NCI-H2227 treated with DMSO at 0.1 percent for 48 hours (cell line): ENCODE measurements around the gene ROPN1B.

Experiments
- DNase-seq: peaks from one replicate; lab custom pipeline; 2025; lab: John Stamatoyannopoulos, UW

ROPN1B gene

DNA sequence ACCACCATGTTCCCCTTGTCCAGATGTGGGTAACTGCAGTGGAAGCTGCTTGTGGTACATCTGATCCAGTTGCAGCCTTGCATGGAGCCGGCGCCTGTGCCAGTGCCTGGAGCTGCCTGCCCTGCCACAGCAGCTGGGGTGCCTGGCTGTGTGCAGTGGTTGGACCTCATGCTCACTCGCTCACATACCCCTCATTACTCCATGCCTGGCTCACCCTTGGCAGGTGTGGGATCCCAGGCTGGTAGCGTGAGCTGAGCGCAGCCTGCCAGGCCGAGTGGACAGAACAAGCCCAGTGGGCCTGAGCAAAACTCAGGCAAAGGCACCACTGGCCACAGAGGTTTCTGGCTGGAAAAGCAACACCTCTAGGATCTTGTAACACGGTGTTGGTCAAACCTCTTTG is 35.7 kb downstream of the ROPN1B start:
- no peak for DNase-seq

DNA sequence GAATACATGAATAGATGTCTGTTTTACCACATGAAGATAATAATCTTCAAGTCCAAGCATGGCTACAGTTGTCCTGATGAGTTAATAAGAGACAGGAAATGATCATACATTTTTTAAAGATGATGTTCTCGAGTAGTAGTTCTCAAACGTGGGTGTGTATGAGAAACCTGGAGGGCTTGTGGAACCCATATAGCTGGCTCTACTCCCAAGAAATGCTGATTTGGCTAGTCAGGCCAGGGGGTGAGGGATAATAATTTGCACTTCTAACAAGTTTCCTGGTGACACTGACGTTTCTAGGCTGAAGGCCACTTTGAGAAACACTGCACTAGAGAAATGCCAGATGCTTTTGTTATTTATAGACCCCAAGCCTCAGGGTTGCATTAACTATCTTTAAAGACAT is 37.0 kb downstream of the ROPN1B start:
- no peak for DNase-seq

DNA sequence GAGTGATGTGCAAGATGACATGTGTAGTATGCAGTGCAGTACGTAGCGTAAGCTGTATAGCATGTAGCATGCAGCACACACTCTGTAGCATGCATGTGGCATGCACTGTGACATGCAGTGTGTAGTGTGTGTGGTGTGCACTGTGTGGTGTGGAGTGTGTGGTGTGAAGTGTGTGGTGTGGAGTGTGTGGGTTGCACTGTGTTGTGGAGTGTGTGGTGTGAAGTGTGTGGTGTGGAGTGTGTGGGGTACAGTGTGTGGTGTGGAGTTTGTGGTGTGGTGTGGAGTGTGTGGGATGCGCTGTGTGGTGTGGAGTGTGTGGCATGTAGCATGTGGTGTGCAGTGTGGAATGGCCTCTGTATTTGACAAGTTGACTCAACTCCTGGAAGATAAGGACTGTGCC is 39.2 kb downstream of the ROPN1B start:
- no peak for DNase-seq

DNA sequence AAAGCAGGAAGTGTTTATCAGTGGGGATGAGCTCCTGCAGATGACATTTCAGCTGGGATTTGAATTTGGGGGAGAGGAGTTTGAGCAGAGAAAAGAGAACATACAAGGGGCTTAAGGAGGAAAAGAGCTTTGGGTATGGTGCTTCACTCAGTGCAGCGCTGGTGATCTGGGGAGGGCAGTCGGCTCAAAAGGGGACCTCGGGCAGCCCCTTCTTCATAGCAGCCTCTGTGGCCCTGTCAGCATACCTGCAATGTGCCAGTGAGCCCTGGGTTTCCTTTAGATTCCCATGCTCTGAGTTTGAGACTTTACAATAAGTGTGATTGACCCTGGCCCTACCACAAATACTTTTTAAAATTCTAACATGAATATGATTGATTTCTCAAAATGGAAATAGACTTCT is 40.2 kb downstream of the ROPN1B start:
- DNase-seq = no peak

DNA sequence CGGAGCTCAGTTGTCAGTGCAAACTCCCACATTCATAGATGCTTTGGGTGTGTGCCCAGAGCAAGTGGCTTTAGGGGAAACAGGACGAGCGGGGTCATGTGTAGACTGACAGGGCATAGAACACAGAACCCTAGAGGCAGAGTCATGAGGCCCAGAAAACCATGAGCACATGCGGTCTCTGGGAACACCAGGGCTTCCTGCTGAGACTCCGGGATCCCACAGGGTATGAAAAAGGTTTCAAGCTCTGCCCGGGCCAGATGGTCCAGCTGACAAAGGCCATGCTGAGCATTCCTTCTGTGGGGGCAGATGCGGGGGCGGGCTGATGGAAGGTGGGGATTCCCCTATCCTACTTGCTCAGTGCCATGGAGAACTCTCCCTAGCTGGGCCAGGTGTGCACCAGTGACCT is 44.8 kb downstream of the ROPN1B start:
- no peak for DNase-seq

DNA sequence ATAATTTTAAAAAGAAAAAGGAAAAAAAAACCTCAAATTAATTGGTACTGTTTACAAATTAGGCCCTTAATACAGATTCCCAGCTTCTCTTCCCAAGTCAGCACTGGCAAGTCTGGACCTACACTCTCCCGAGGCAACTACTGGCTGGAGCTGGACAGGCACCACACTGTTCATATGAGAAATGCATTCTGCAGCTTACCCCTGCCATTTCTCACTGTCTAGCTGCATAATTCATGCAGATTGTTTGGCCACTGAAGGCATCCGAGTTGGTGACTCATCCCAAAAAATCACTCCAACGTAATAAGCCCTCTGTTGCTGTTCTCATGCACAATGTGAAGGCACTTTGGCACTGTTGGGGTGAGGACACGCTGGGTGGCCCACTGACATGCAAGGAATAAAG is 45.3 kb downstream of the ROPN1B start:
- DNase-seq = no peak

DNA sequence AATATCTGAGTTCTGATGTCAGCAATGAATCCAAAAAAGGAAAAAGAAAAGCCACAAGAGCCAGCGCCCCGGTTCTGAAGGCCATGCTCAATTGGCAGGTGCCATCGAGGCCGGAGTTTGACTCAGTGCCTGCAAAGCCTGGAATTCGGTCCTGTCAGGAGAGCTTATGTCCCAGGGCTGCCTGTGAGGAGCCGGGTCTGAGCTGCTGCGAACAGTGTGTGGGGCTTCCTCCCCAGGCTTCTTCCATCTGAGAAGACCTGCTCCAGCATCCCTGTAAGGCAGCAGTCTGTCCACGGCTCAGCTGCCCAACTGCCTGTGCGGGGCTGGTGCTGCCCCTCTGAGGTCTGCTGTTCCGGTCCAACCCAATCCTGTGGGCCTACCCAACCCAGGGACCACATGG is 46.1 kb downstream of the ROPN1B start:
- DNase-seq = no peak

DNA sequence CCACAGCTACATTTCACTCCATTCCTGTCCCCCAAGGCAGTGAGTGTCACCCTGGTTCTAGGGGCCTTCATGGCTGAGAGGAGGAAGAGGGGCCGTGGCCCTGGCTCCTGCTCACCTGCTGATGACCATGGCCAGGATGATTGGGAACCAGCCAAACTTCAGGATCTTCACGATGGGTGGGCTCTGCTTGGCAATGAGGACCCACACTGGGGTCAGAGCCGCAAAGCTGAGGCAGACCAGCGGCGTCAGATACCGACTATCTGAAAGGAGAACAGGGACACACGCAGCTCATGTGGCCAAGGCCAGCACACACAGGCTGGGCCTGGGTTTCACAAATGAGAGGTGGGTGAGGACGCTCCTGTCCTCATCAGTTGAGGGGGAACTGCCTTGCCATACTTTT is 47.6 kb downstream of the ROPN1B start:
- DNase-seq = no peak

DNA sequence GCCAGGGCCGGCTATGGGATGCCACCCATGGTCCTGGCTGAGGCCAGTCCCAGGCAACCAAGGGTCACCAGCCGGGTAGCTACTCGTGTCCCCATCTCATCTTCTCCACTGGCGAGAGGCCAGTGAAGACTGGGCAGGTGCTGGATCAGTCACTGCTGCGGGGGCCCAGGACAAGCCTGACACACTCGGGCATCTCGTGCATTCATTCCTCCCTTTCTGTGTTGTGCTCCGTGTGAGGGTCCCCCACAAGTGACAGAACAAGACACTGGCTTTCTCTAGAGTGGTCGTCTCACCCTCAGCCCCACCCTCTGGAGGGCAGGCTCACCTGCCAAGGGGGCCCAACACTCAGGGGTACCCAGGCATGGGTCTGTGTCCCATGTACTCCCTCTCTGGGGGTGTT is 48.4 kb downstream of the ROPN1B start:
- no peak for DNase-seq

DNA sequence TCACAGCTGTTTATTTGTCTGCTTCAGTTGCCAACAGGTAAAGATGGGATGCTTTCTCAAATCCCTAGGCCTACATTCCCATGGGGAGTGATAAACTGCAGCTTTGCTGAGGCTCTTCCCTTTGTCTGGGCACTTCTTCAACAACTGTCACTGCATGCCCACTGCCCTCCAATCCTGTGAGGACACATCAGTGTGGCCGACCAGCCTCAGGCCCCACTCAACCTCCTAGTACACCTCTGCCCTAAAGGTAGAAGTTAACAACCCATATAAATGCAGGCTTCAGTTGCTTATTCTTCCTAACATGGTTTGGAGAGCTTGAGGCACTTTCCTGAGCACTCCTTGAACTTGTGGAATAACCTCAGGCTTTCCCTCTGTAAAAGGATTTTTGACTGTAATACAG is 49.6 kb downstream of the ROPN1B start:
- DNase-seq = no peak

DNA sequence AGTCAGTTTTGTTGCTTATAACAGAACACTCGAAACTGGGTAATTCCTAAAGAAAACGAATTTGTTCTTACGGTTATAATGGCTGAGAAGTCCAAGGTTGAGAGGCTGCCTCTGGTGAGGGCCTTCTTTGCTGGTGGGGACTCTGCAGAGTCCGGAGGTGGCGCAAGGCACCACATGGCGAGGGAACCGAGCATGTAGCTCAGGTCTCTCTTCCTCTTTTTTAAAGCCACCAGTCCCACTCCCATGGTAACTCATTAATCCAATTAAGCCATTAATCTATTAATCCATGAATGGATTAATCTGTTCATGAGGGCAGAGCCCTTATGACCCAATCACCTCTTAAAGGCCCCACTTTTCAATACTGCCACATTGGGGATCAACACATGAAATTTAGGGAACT is 50.0 kb downstream of the ROPN1B start:
- no peak for DNase-seq

DNA sequence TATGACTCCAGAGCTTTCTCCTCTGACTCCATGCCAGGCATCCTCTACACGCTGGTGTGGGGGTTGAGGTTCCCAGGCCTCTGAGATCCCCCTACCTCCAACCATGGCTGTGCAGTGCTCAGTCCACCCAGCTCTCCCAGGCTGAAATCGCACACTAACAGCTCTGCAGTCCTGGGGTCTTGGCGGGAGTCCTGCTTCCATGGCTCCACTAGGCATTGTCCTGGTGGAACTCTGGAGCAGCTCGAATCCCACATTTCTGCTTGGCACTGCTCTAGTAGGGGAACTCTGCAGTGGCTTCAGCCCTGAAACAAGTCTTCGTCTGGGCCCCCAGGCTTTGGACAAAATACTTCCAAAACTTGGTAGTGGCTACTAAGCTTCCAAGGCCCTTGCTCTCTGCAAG is 50.7 kb downstream of the ROPN1B start:
- no peak for DNase-seq

DNA sequence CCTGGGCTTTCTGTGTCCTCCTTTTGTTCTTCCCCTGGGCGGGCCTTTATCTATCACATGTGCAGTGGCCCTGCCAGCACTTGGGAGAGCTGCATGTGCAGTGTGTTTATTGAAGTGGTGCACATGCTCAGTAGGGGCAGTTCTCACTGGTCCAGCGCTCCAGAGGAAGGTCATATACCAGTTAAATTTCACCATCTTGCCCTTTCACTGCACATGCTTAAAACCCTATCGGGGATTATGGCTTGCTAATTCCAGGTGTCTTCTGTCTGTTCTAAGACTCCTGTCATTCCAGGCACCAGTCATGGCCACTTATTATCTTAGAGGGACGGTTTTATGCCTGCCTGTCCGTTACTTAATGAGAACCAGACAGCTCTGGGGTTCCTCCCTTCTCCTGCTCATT is 52.2 kb downstream of the ROPN1B start:
- DNase-seq = no peak

DNA sequence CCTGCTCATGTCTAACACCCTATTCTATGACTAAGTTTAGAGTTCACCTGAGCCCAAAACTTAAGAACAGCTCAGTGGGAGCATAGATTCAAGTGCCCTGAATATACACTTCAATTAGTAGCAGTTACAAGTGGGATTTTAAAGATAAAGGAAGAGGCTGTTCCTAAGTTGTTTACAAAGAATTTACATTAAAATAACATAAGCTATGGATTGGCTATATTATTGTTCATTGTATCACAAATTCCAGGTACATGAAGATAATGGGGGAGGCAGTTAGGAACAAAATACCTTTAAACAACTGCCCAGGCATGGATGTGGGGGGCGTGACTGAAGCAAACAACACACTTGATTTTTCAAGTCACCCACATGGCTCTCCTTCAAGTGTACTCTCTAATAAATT is 52.7 kb downstream of the ROPN1B start:
- no peak for DNase-seq

DNA sequence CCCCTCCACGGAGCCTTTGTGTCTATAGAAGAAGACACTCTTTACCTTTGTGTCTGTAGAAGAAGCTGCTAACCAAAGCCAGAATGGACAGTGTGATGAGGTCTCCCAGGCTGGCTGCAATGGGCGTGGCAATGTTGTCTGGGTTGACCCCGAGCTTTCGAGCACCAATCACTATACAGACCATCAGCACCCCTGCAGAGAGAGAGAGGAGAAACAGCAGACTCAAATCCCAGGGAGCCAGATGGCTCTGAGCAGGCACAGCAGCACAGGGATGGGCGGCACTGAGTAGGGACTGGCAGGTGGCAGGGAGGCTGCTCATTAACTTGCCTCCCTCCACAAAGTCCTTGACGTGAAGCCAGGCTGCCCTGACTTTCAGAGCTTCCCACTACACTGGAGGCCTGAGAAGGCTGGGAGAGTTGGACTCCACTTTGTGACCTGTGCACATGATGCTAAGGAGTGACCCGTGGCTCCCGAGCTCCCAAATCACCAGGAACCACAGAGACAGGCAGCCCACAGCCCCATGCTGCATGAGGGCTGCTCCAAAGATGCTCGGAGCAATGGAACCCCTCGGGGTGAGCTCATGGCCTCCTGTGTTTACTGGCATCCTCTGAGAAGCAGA is 53.9 kb downstream of the ROPN1B start:
- DNase-seq = no peak

DNA sequence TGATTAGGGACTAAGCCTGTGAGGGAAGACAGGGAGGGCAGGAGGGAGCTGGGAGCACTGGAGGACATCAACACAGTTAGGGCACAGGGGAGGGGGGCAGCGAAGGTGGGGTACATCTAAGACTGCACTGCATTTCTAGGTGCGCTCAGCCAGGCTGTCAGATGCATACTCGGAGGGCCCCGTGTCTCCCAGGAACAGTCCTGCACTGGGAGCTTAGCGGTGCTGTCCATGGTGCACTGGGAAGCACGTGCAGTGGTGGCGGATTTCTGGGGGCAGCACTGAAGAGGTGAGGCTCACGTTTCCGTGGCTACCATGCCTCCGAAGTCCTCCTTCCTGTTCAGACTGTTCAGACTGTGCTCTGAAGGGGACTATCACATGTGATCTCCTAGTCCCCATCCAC is 54.4 kb downstream of the ROPN1B start:
- no peak for DNase-seq

DNA sequence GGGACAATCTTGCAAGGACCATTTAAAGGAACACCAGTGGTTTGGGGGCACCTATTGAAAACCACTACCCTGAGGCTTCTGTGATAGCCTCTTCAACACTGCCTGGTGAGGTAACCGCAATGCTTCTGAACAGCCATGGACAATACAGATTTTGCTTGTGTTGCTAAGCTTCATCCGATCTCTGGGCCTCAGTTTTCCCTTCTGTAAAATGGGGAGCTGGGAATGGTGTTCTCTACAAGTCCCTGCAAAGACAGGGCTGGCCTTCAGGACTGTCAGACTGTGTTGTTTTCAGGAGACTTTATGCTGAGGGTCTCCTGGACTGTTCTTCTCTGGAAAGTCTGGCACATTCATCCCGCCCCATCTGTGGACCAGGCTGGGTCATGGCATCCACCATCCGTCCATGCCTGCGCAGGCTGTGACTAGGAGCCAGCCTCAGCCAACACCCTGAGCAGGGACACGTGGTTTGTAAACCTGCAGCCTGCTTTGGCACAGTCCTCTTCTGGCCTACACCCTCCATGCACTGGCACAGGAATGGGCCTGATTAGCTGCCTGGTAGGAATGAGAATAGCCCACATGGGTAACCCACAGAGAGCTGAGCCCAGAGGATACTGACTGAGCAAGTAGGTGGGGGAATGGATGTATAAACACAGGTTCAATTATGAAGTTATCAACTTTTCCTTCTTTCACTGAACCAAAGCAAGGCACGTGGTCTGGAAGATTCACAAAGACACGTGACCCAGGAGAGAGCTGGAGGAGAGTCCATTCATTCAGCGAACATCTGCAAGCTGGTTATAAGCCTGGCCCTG is 55.3 kb downstream of the ROPN1B start:
- DNase-seq = no peak

DNA sequence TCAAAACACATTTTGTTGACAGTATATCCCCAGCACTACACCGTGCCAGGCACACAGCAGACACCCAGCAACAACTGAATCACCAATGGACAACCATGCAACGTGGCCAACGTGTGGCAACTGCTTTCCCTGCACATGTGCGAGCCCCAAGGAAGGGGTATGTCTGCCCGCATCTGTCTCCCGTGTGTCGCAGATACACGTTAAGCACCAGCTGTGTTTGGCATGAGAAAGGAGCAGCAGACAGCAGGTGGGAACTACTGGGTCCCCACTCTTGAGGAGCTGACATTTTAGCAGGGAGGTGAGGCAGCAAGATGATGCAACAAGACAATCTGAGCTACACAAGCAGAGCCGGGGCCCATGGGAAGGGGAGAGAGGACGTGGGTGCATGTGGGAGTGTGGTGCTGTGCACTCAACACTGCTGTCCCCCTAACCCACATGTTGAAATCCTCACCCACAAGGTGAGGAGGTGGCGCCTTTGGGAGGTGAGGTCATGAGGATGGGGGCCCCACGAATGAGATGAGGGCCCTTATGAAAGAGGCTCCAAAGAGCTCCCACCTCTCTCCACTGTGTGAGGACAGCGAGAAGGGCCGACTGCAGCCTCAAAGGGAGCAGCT is 56.2 kb downstream of the ROPN1B start:
- no peak for DNase-seq

DNA sequence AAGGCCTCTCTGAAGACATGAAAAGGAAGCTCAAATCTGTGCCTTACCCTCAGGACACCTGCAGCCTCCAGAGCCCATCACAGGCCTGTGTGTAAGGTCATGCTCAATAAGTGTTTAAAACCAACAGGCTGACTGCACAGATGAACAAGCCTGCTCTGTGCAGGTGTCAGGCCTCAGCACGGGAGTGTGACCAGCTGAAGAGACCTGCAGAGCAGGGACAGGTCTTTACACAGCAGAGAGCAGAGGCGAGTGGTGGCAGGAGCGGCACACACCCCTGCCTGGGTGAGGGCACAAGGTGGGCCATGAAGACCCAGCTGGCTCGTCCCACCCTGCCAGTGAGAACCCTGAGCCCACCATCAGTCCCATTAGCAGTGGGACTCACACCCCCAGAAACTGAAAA is 56.9 kb downstream of the ROPN1B start:
- no peak for DNase-seq

DNA sequence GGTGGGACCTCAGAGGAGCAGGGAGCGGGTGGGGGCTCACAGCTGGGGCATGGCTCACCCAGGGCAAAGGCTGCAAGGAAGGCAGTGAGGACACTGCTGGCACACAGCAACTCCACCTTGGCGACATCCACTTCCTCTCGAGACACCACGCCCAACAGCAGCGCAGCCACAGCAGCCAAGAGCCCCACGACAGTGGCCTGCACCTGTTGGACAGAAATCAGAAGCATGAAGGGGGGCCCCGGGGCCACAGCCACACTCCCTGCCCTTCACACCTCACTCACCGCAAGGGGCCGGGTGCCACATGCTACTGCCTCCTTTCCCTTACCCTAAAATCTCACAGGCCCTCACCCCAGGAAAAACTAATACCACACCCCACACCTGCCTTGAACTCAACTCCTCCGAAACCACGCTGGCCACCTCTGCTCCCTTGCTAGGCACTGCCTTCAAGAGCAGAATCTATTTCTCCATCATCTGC is 57.3 kb downstream of the ROPN1B start:
- DNase-seq = no peak

DNA sequence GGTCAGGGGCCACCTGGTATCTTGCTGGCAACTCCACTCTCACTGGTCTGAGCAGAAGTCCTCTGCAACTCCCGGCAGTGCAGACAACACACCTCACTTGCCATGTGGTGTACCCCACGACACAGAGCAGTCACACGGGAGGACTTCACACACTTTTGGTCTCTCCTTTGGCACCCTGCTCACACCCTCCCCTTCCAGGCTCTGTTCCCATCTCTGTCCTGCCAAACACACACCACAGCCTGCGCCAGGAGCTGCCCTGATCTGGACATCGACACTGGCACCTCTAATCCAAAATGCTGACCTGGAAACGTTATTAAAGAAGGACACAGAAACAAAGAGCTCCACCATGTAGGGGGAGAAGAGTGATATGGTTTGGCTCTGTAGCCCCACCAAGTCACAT is 57.8 kb downstream of the ROPN1B start:
- DNase-seq = no peak

DNA sequence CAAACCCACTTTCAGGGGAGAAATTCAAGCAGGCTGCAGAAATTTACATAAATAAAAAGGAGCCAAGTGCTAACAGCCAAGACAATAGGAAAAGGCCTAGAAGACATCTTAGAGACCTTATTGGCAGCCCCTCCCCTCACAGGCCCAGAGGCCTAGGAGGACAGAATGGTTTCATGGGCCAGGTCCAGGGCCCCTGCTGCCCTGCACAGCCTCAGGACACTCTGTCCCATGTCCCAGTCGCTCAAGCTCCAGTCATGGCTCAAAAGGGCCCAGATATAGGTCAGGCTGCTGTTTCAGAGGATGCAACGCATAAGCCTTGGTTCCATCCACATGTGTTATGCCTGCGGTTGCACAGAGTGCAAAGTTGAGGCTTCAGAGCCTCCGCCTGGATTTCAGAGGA is 59.1 kb downstream of the ROPN1B start:
- DNase-seq = no peak

DNA sequence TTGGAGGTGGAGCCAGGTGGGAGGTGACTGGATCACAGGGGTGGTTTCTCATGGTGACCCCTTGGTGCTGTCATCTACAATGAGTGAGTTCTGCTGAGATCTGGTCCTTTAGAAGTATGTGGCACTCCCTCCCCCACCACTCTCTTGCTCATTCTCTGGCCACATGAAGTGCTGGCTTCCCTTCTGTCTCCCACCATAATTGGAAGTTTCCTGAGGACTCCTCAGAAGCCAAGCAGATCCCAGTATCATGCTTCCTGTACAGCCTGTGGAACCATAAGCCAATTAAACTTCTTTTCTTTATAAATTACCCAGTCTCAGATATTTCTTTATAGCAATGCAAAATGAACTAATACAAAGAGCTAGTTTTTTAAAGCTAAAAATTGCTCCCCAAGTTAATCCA is 60.3 kb downstream of the ROPN1B start:
- no peak for DNase-seq

DNA sequence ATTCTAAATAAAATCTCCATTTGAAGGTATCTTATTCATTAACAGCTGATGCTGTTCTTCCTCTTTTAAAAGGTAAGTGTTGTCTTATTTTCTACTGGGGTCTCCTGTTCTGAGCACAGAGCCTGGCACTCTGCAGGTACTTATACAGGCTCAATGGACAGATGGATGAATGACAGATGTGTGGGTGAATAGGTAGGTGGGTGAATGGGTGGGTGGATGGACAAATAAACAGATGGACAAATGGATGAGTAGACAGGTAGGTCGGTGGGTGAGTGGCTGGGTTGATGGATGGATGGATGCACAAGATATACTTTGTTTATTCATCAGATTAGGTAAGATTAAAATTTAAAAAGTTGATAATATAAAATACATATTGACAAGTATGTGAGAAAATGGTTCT is 61.5 kb downstream of the ROPN1B start:
- no peak for DNase-seq
